Measurements from ENCODE around the gene OR2S2.
"Not testable (repeated sequence)": the region's sequence is repeated elsewhere in the genome, so short reads cannot be mapped to it uniquely, and the experiment has no call there.

Gene OR2S2

GRCh38 chr9:35935261-35935660, 22.7 kb downstream of the OR2S2 start:
- in situ Hi-C loops (cut with MboI; ENCODE audit: low sequenced_read_pairs) = loop anchor here (10.0 kb wide), 1 partner anchor 60 kb away; no protein-coding TSS in a partner anchor

- in situ Hi-C loops (cut with MboI; ENCODE audit: low sequenced_read_pairs) = loop anchor here (10.0 kb wide), 1 partner anchor 61 kb away; no protein-coding TSS in a partner anchor
These were observed 23.9 kb downstream of the OR2S2 start for GRCh38 chr9:35934069-35934468.

- in situ Hi-C loops (cut with MboI; ENCODE audit: low sequenced_read_pairs) = loop anchor here (10.0 kb wide), 1 partner anchor 61 kb away; no protein-coding TSS in a partner anchor
These were observed 24.3 kb downstream of the OR2S2 start for GRCh38 chr9:35933550-35934067.

GRCh38 chr9:35932735-35933134, 25.2 kb downstream of the OR2S2 start:
- in situ Hi-C loops (cut with MboI; ENCODE audit: low sequenced_read_pairs) = loop anchor here (10.0 kb wide), 1 partner anchor 62 kb away; no protein-coding TSS in a partner anchor

- in situ Hi-C loops (cut with MboI; ENCODE audit: low sequenced_read_pairs) = loop anchor here (10.0 kb wide), 1 partner anchor 64 kb away; no protein-coding TSS in a partner anchor
These were observed 27.0 kb downstream of the OR2S2 start for GRCh38 chr9:35930989-35931388.

- in situ Hi-C loops (cut with MboI; ENCODE audit: low sequenced_read_pairs) = loop anchor here (10.0 kb wide), 1 partner anchor 64 kb away; no protein-coding TSS in a partner anchor
These were observed 27.4 kb downstream of the OR2S2 start for GRCh38 chr9:35930521-35930920.

- in situ Hi-C loops (cut with MboI; ENCODE audit: low sequenced_read_pairs) = no loop called here
These were observed 28.6 kb downstream of the OR2S2 start for GRCh38 chr9:35929453-35929718.

GRCh38 chr9:35928591-35929452, 29.1 kb downstream of the OR2S2 start:
- in situ Hi-C loops (cut with MboI; ENCODE audit: low sequenced_read_pairs) = no loop called here

- in situ Hi-C loops (cut with MboI; ENCODE audit: low sequenced_read_pairs) = no loop called here
These were observed 33.8 kb downstream of the OR2S2 start for GRCh38 chr9:35923927-35924763.

GRCh38 chr9:35923598-35923926, 34.4 kb downstream of the OR2S2 start:
- in situ Hi-C loops (cut with MboI; ENCODE audit: low sequenced_read_pairs) = no loop called here

- in situ Hi-C loops (cut with MboI; ENCODE audit: low sequenced_read_pairs) = no loop called here
These were observed 37.8 kb downstream of the OR2S2 start for GRCh38 chr9:35920051-35920620.

- in situ Hi-C loops (cut with MboI; ENCODE audit: low sequenced_read_pairs) = no loop called here
These were observed 38.5 kb downstream of the OR2S2 start for GRCh38 chr9:35919212-35920008.

GRCh38 chr9:35918780-35919179, 39.2 kb downstream of the OR2S2 start:
- in situ Hi-C loops (cut with MboI; ENCODE audit: low sequenced_read_pairs) = no loop called here

- in situ Hi-C loops (cut with MboI; ENCODE audit: low sequenced_read_pairs) = no loop called here
These were observed 40.7 kb downstream of the OR2S2 start for GRCh38 chr9:35917261-35917660.

- in situ Hi-C loops (cut with MboI; ENCODE audit: low sequenced_read_pairs) = no loop called here
These were observed 42.2 kb downstream of the OR2S2 start for GRCh38 chr9:35915681-35916294.

- in situ Hi-C loops (cut with MboI; ENCODE audit: low sequenced_read_pairs) = no loop called here
These were observed 43.6 kb downstream of the OR2S2 start for GRCh38 chr9:35914301-35914807.

GRCh38 chr9:35913429-35913828, 44.5 kb downstream of the OR2S2 start:
- in situ Hi-C loops (cut with MboI; ENCODE audit: low sequenced_read_pairs) = not testable (repeated sequence)

GRCh38 chr9:35912791-35913400, 45.1 kb downstream of the OR2S2 start:
- in situ Hi-C loops (cut with MboI; ENCODE audit: low sequenced_read_pairs) = no loop called here

GRCh38 chr9:35911690-35912089, 46.3 kb downstream of the OR2S2 start:
- in situ Hi-C loops (cut with MboI; ENCODE audit: low sequenced_read_pairs) = no loop called here
